IMR-90 (cell line): ENCODE measurements around the gene NXPH3.

Experiments
- MXI1 ChIP-seq: IDR thresholded peaks from 2 replicates; pipeline ENCODE4 v1.6.1; 2012; ENCODE audit warnings: low read depth, mild to moderate bottlenecking, low read length, moderate library complexity, borderline replicate concordance
- RAD21 ChIP-seq: IDR thresholded peaks from 2 replicates; pipeline ENCODE4 v1.6.1; 2012; ENCODE audit warnings: low read length, improper control_type of control experiment
- TF ChIP-seq, protein P1 (sequence below): fragments of 150-350 bp; IDR thresholded peaks from 2 replicates; pipeline ENCODE4 v1.6.1; 2017; ENCODE audit warnings: mild to moderate bottlenecking, antibody characterized with exemption, low read length, low read depth
- TF ChIP-seq, protein P2 (sequence below): conservative IDR thresholded peaks from 2 replicates; pipeline ENCODE4 v1.5.1; 2012; ENCODE audit warnings: mild to moderate bottlenecking, low read depth, low read length, improper control_type of control experiment

DNA sequence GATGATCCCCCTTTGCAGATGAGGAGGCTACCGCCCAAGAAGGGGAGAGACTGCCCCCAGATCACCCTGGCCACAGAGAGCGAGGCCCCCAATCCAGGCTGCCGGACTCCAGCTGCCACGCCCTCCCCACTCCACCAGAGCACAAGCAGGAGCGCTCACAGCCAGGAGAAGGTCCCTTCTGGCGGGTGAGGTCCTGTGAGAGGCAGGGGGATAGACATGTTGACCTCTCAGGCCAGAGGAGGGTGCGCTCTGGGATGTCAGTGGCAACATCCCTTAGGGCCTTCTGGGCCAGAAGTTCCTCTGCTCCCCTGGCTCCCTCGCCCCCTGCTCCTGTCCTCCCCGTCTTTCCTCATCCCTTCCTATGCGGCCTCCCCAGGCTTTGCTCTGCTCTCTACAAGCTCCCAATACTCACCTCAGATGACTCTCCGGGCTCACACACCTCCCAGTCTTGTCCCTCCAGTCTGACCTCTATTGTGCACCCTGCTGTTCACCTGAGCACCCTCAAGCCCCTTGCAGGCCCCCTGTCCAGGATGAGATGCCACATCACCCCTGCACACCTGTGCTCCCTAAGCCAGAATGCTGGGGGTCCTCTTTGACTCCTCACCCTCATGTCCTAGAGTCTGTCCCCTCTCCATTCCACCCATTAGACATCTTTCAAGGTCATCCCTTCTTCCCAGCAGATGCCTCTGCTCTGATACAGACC lies 5.0 kb upstream of the NXPH3 start:
- TF ChIP-seq, protein P1, sequence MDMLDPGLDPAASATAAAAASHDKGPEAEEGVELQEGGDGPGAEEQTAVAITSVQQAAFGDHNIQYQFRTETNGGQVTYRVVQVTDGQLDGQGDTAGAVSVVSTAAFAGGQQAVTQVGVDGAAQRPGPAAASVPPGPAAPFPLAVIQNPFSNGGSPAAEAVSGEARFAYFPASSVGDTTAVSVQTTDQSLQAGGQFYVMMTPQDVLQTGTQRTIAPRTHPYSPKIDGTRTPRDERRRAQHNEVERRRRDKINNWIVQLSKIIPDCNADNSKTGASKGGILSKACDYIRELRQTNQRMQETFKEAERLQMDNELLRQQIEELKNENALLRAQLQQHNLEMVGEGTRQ, result no peak
- TF ChIP-seq, protein P2, sequence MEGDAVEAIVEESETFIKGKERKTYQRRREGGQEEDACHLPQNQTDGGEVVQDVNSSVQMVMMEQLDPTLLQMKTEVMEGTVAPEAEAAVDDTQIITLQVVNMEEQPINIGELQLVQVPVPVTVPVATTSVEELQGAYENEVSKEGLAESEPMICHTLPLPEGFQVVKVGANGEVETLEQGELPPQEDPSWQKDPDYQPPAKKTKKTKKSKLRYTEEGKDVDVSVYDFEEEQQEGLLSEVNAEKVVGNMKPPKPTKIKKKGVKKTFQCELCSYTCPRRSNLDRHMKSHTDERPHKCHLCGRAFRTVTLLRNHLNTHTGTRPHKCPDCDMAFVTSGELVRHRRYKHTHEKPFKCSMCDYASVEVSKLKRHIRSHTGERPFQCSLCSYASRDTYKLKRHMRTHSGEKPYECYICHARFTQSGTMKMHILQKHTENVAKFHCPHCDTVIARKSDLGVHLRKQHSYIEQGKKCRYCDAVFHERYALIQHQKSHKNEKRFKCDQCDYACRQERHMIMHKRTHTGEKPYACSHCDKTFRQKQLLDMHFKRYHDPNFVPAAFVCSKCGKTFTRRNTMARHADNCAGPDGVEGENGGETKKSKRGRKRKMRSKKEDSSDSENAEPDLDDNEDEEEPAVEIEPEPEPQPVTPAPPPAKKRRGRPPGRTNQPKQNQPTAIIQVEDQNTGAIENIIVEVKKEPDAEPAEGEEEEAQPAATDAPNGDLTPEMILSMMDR, result no peak
- TF ChIP-seq MXI1 (no peak), RAD21 (no peak)
